GM06990 (cell line): ENCODE measurements around the gene MBNL2.

Experiments used
- DNase-seq: peaks from one replicate; pipeline ENCODE4 v3.0.0-alpha.2; 2011; ENCODE audit not compliant: insufficient read length; ENCODE audit errors: extremely low read depth
- H3K27me3 ChIP-seq: replicated peaks from 2 replicates; pipeline ENCODE4 v1.6.0; 2011; ENCODE audit warnings: low read length; ENCODE audit not compliant: control insufficient read depth, insufficient read depth
- H3K36me3 ChIP-seq: 2 replicates; pipeline ENCODE4 v1.5.1; 2011; ENCODE audit warnings: low read length; ENCODE audit not compliant: control insufficient read depth, insufficient read depth
- H3K4me3 ChIP-seq: replicated peaks from 2 replicates; pipeline ENCODE4 v1.5.1; 2011; ENCODE audit warnings: low read depth, mild to moderate bottlenecking, control low read depth, low read length
- CTCF ChIP-seq: IDR thresholded peaks from 2 replicates; pipeline ENCODE4 v1.5.1; 2011; ENCODE audit warnings: low read length, control low read depth, mild to moderate bottlenecking, inconsistent platforms; ENCODE audit not compliant: insufficient read depth, poor library complexity, severe bottlenecking

The MBNL2 gene

GRCh38 chr13:97229699-97230098 lies 7.6 kb downstream of the MBNL2 start:
- no peak for TF ChIP-seq CTCF
- Histone ChIP-seq H3K27me3 (no peaks in the 10 kb centered on the region), H3K4me3 (no peak overlapping the region), H3K36me3 (peaks cover 2% of the 10 kb centered on the region)
- no peak for DNase-seq

GRCh38 chr13:97231118-97231828 lies 9.1 kb downstream of the MBNL2 start:
- no peaks in the 10 kb centered on the region for H3K27me3 ChIP-seq
- peaks cover 2% of the 10 kb centered on the region for H3K36me3 ChIP-seq
- DNase-seq, result no peak
- no peak overlapping the region for H3K4me3 ChIP-seq
- TF ChIP-seq CTCF, result no peak

GRCh38 chr13:97231829-97232196 lies 9.7 kb downstream of the MBNL2 start:
- Histone ChIP-seq H3K36me3 (peaks cover 2% of the 10 kb centered on the region), H3K27me3 (no peaks in the 10 kb centered on the region), H3K4me3 (no peak overlapping the region)
- DNase-seq, result no peak
- TF ChIP-seq CTCF, result no peak

- TF ChIP-seq CTCF, result no peak
- peaks cover 2% of the 10 kb centered on the region for H3K36me3 ChIP-seq
- no peaks in the 10 kb centered on the region for H3K27me3 ChIP-seq
- H3K4me3 ChIP-seq, result no peak overlapping the region
- no peak for DNase-seq
Observed at GRCh38 chr13:97233499-97233898, 11.4 kb downstream of the MBNL2 start.

- Histone ChIP-seq H3K4me3 (no peak overlapping the region), H3K27me3 (no peaks in the 10 kb centered on the region), H3K36me3 (peaks cover 2% of the 10 kb centered on the region)
- DNase-seq, result no peak
- TF ChIP-seq CTCF, result no peak
Observed at GRCh38 chr13:97234236-97234635, 12.1 kb downstream of the MBNL2 start.

- Histone ChIP-seq H3K27me3 (no peaks in the 10 kb centered on the region), H3K36me3 (peaks cover 2% of the 10 kb centered on the region), H3K4me3 (no peak overlapping the region)
- no peak for TF ChIP-seq CTCF
- no peak for DNase-seq
Observed at GRCh38 chr13:97234742-97235141, 12.6 kb downstream of the MBNL2 start.
